ENCODE results near the gene RIN1.

Gene RIN1

DNA sequence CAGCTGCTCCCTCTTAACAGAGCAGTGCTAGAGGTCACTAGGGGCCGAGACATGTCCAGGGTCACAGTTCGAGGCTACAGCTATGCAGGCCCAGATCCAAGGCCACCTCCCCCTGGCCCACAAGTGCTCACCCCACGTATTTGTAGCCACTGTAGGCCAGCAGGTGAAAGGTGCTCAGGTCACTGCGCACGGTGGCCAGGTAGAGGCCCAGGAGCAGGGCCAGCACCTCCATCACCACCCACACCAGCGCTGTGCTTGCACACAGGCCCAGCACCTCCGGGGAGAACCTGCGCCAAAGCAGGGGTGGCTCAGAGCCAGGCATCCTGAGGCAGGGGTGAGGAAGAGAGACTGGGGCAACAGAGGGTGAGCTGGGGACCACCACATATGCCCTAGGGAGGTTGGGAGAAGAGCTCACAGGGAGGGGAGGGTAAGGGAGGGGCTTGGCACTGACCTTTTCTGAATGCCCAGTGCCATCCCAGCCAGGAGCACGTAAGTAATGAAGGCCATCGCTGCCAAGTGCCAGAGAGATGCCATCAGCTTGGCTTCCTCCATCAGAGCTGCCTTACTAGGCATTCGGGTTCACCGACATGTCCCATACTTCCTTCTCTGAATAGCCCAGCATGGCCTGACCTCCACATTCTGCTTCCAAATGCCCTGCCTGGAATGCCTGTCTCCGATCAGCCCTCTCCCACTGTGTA lies 50.8 kb downstream of the RIN1 start:
- DNase-seq (ENCODE audit: extremely low read depth in 1 of 2, low read depth in 1 of 2): no peak

DNA sequence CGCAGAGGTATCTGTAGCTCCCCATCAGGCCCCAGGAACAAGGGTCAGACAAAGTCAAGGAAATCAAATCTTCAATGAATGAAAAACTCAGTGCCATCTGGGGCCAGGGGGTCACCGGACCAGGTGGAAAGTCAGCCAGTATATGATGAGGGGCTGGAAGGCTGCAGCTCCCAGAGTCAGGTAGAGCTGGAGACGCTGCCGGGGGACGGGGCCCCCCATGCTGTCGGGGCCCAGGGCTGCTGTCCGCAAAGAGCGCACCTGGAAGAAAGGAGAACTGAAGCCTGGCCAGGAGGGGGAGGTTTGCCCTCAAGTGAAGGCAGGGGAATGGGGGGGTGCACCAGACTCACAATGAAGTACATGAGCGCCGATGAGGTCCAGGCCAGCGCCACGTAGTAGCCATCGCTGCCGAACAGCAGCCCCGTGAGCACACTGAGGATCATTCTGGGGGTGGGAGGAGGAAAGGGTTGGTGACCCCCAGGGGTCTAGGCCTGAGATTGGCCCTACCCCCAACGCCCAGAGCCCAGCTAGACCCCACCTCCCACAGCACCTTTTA lies 51.6 kb downstream of the RIN1 start:
- no peak for DNase-seq (ENCODE audit: extremely low read depth in 1 of 2, low read depth in 1 of 2)

DNA sequence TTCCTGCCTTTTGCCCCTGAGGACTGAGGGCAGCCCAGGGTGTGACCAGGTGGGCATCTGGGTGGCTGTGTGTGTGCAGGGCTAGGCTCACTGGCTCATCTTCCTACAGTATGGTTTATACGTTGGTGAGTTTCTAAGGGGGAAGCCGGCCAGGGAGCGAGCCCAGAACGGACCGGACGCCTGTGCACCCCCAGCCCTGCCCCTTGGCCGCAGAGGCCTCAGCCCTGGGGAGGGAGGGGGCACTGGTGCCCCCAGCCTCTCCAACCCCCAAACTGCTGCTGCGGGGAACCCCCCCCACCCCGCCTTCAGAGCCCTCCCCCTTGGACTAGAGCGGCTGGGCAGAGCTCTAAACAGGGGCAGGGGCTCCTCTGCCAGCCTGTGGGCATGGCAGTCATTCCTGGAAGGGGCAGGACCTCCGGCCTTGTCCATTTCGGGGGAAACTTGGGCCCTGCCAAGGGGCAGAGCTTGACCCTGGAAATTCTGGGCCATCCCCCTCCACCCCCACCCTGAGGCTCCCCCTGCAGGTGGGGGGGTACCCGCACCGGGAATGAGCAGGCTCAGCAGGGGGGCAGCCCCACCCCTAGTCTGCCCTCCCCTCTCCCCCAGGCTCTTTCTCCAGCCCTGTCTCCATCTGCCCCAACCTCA lies 52.7 kb downstream of the RIN1 start:
- DNase-seq (ENCODE audit: extremely low read depth in 1 of 2, low read depth in 1 of 2): no peak

DNA sequence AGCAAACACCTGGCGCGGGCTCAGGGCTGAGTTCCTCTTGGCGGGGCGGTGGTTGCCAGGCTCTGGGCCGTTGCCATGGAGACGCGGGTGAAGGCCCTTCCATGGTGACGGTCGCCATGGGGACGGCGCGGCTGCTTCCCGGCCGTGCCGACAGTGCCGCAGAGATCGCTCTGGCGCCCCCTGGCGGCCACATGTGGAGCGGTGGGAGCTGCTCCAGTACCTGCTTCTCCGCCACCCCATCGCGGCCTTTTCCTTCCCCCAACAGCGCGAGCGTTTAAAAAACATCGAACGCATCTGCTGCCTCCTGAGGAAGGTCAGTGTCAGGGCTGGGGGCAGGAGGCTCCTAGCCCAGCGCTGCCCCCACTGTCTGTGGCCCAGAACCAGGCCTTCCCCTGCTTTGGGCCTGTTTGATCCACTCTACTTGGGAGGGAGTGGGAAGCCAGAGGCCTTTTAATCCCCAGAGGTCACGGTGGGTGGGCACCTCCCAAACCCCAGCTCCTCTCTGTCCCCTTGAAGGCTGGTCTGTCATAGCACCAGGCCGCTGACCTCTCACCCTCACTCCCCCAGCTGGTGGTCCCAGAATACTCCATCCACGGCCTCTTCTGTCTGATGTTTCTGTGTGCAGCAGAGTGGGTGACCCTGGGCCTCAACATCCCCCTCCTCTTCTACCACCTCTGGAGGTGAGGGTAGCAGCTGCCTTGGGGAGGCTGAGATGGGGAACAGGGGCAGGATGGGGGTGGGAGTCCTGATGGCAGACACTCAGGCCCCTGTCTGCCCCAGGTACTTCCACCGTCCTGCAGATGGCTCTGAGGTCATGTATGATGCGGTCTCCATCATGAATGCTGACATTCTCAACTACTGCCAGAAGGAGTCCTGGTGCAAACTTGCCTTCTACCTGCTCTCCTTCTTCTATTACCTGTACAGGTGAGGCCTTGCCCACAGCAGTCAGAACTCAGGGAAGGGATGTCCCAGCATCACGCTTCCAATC lies 53.5 kb downstream of the RIN1 start:
- DNase-seq (ENCODE audit: extremely low read depth in 1 of 2, low read depth in 1 of 2): peak; percentile 97
